HCT116 (cell line): ENCODE measurements around the gene PRR35. TPM values are rescaled to one million over a fixed set of nuclear protein-coding genes. Genes with fewer than 3 reads are reported as not detected.

ENCODE experiments used
- ATAC-seq: fragments of 200-7000 bp; cut with Tn5 transposase; 2 replicates; pipeline ENCODE4 v1.9.1; 2020; ENCODE audit warnings: mild to moderate bottlenecking, moderate library complexity
- BruUV-seq: library from RNA; stranded (reverse); fragments of 400-500 nt; replicated peaks from 2 replicates; lab custom pipeline; 2021; lab: Mats Ljungman, UMichigan
- CTCF ChIA-PET: fragments of 300-600 bp; sonication (Branson Sonifier 250); formaldehyde crosslinking; loops from one replicate; lab custom pipeline; 2021; ENCODE audit warnings: antibody characterized with exemption; lab: Charles Lee
- POLR2A ChIA-PET: fragments of 300-600, 350-600 bp; sonication (Branson Sonifier 250); formaldehyde crosslinking; loops from one replicate; lab custom pipeline; 2021; ENCODE audit warnings: antibody characterized with exemption; lab: Charles Lee
- RAD21 ChIA-PET, 2 experiments: fragments of 300-600 bp; sonication (Branson Sonifier 250); formaldehyde crosslinking; loops; one replicate each; lab custom pipeline; 2023; ENCODE audit warnings: low total read pairs in 2 of 2; ENCODE audit not compliant: uncharacterized antibody in 2 of 2, unreplicated experiment in 2 of 2, low non-redundant PET in 1 of 2; lab: Charles Lee
- DNase-seq: peaks from one replicate; pipeline ENCODE4 v3.0.0-alpha.2; 2010; ENCODE audit warnings: low read depth, low spot score
- H2AFZ ChIP-seq: fragments of 200-600 bp; shearing (Covaris generic), sonication (generic); 2 replicates; pipeline ENCODE4 v1.6.1; 2017; ENCODE audit warnings: low read depth, mixed run types, mixed read lengths, antibody characterized with exemption, low read length; ENCODE audit not compliant: poor library complexity, severe bottlenecking
- H3K27ac ChIP-seq: 2 replicates; pipeline ENCODE4 v1.5.1; 2012; ENCODE audit warnings: low read depth, low read length
- H3K27me3 ChIP-seq: fragments of 200-600 bp; sonication (generic); 2 replicates; pipeline ENCODE4 v1.6.1; 2016; ENCODE audit warnings: mixed run types, low read length, mixed read lengths; ENCODE audit not compliant: insufficient read depth
- H3K36me3 ChIP-seq, 2 experiments: fragments of 200-500 bp in 1 of 2; fragments of 200-600 bp in 1 of 2; sonication (Bioruptor generic) in 1 of 2; sonication (generic) in 1 of 2; 2 replicates each; pipeline versions ENCODE4 v1.5.1 to v1.6.1; 2014 to 2016; ENCODE audit warnings: low read length in 2 of 2, inconsistent platforms in 1 of 2, mixed read lengths in 1 of 2, mixed run types in 1 of 2; ENCODE audit not compliant: insufficient read depth in 2 of 2, control insufficient read depth in 1 of 2
- H3K4me1 ChIP-seq, 2 experiments: fragments of 200-600 bp in 1 of 2; sonication (generic) in 1 of 2; 2 replicates each; pipeline versions ENCODE4 v1.5.1 to v1.6.1; 2012 to 2017; ENCODE audit warnings: low read length in 2 of 2, inconsistent platforms in 1 of 2, mild to moderate bottlenecking in 1 of 2, mixed read lengths in 1 of 2, mixed run types in 1 of 2, moderate library complexity in 1 of 2; ENCODE audit not compliant: insufficient read depth in 2 of 2, control insufficient read depth in 1 of 2
- H3K4me2 ChIP-seq: fragments of 200-600 bp; sonication (generic); 2 replicates; pipeline ENCODE4 v1.6.1; 2017; ENCODE audit warnings: mixed run types, low read length, mixed read lengths
- H3K4me3 ChIP-seq, 2 experiments: fragments of 200-600 bp in 1 of 2; sonication (generic) in 1 of 2; replicated peaks in 1 of 2; 2 replicates each; pipeline ENCODE4 v1.5.1; 2011 to 2016; ENCODE audit warnings: low read length in 2 of 2, control low read depth in 1 of 2, low read depth in 1 of 2, mild to moderate bottlenecking in 1 of 2, mixed read lengths in 1 of 2, mixed run types in 1 of 2
- H3K79me2 ChIP-seq: fragments of 200-600 bp; sonication (generic); 2 replicates; pipeline ENCODE4 v1.6.1; 2017; ENCODE audit warnings: mild to moderate bottlenecking, mixed run types, low read length, moderate library complexity, mixed read lengths; ENCODE audit not compliant: insufficient read depth
- H3K9ac ChIP-seq: fragments of 200-600 bp; sonication (generic); 2 replicates; pipeline ENCODE4 v1.6.1; 2016; ENCODE audit warnings: low read length, mixed read lengths
- H3K9me2 ChIP-seq: fragments of 200-600 bp; sonication (generic), shearing (Covaris generic); 2 replicates; pipeline ENCODE4 v1.6.1; 2017; ENCODE audit warnings: mixed run types, mild to moderate bottlenecking, moderate library complexity; ENCODE audit not compliant: insufficient read depth
- H3K9me3 ChIP-seq, 2 experiments: fragments of 200-500 bp in 1 of 2; fragments of 200-600 bp in 1 of 2; sonication (Bioruptor generic) in 1 of 2; sonication (generic) in 1 of 2; 2 replicates each; pipeline ENCODE4 v1.6.1; 2014 to 2017; ENCODE audit warnings: low read length in 2 of 2, mixed read lengths in 2 of 2, inconsistent platforms in 1 of 2, low read depth in 1 of 2, mild to moderate bottlenecking in 1 of 2, mixed run types in 1 of 2, moderate library complexity in 1 of 2; ENCODE audit not compliant: control insufficient read depth in 1 of 2, insufficient read depth in 1 of 2
- H4K20me1 ChIP-seq: fragments of 200-600 bp; sonication (generic), shearing (Covaris generic); 2 replicates; pipeline ENCODE4 v1.6.1; 2017; ENCODE audit warnings: mixed run types, mild to moderate bottlenecking, moderate library complexity; ENCODE audit not compliant: insufficient read depth
- CEBPB ChIP-seq: IDR thresholded peaks from 2 replicates; pipeline ENCODE4 v1.6.1; 2012; ENCODE audit warnings: low read depth
- ELF1 ChIP-seq: IDR thresholded peaks from 2 replicates; pipeline ENCODE4 v1.6.1; 2012; ENCODE audit warnings: low read depth, borderline replicate concordance
- EZH2 ChIP-seq: fragments of 200-600 bp; sonication (generic); IDR thresholded peaks from 2 replicates; pipeline ENCODE4 v1.6.1; 2017; ENCODE audit warnings: antibody characterized with exemption, mixed run types
- EZH2phosphoT487 ChIP-seq: fragments of 200-600 bp; IDR thresholded peaks from 2 replicates; pipeline ENCODE4 v1.6.1; 2018; ENCODE audit warnings: antibody characterized with exemption, borderline replicate concordance
- FOSL1 ChIP-seq: IDR thresholded peaks from 2 replicates; pipeline ENCODE4 v1.6.1; 2012; ENCODE audit warnings: low read depth
- MAX ChIP-seq: IDR thresholded peaks from 2 replicates; pipeline ENCODE4 v1.6.1; 2012
- POLR2A ChIP-seq: IDR thresholded peaks from 2 replicates; pipeline ENCODE4 v1.7.0; 2011; ENCODE audit warnings: borderline replicate concordance; ENCODE audit not compliant: insufficient read depth, insufficient read length; ENCODE audit errors: extremely low read depth
- POLR2AphosphoS5 ChIP-seq: IDR thresholded peaks from 2 replicates; pipeline ENCODE4 v1.6.1; 2011; ENCODE audit warnings: mild to moderate bottlenecking, low read depth, low read length, moderate library complexity
- REST ChIP-seq: IDR thresholded peaks from 2 replicates; pipeline ENCODE4 v1.6.1; 2012; ENCODE audit warnings: low read depth
- SIN3A ChIP-seq: IDR thresholded peaks from 2 replicates; pipeline ENCODE4 v1.6.1; 2012; ENCODE audit warnings: low read depth
- SP1 ChIP-seq: IDR thresholded peaks from 2 replicates; pipeline ENCODE4 v1.6.1; 2012; ENCODE audit warnings: low read depth
- SRF ChIP-seq: IDR thresholded peaks from 2 replicates; pipeline ENCODE4 v1.6.1; 2012; ENCODE audit warnings: low read depth
- TCF7L2 ChIP-seq: IDR thresholded peaks from 2 replicates; pipeline ENCODE4 v1.7.0; 2011; ENCODE audit warnings: borderline replicate concordance, inconsistent platforms; ENCODE audit not compliant: insufficient read depth, insufficient read length; ENCODE audit errors: extremely low read depth
- YY1 ChIP-seq: IDR thresholded peaks from 2 replicates; pipeline ENCODE4 v1.6.1; 2011; ENCODE audit warnings: low read length, low read depth, moderate library complexity, mild to moderate bottlenecking; ENCODE audit not compliant: insufficient replicate concordance; ENCODE audit errors: extremely low read depth
- ZBTB33 ChIP-seq: IDR thresholded peaks from 2 replicates; pipeline ENCODE4 v1.6.1; 2011; ENCODE audit warnings: mild to moderate bottlenecking, low read length, moderate library complexity; ENCODE audit not compliant: insufficient replicate concordance; ENCODE audit errors: extremely low read depth
- ZFX ChIP-seq: fragments of 450-650 bp; IDR thresholded peaks from 2 replicates; pipeline ENCODE4 v1.6.1; 2017
- intact Hi-C: fragments of 100-400 bp; cut with micrococcal nuclease; formaldehyde crosslinking; loops from 2 replicates; pipeline ENCODE4 v1.10.0; 2022
- total RNA-seq: library from RNA; stranded (reverse); gene quantifications from one replicate; pipeline ENCODE4 v1.2.1, GENCODE V29; 2021; ENCODE audit not compliant: unreplicated experiment

PRR35 gene
- total RNA-seq, 1 experiment from 2014 or later: not detected

- Histone ChIP-seq H3K9me3 (no peaks in the 10 kb centered on the region), H3K4me2 (no peak overlapping the region), H3K4me3 (no peak overlapping the region), H4K20me1 (no peaks in the 10 kb centered on the region), H3K79me2 (peaks cover 4% of the 10 kb centered on the region; the same call in 1 of the 2 replicates), H3K27me3 (no peaks in the 10 kb centered on the region), H2AFZ (no peak overlapping the region), H3K9me2 (no peaks in the 10 kb centered on the region), H3K9ac (no peak overlapping the region), H3K27ac (no peak overlapping the region), H3K4me1 (no peaks in the 10 kb centered on the region), H3K36me3 (no peaks in the 10 kb centered on the region)
- POLR2A ChIA-PET: no interaction called here
- ATAC-seq (no peak), DNase-seq (no peak)
- TF ChIP-seq FOSL1 (no peak), POLR2A (no peak), EZH2phosphoT487 (no peak), EZH2 (no peak), ZFX (no peak), POLR2AphosphoS5 (no peak), ZBTB33 (no peak), MAX (no peak), ELF1 (no peak), SIN3A (no peak), SRF (no peak), CEBPB (no peak), YY1 (no peak), SP1 (no peak), TCF7L2 (no peak), REST (no peak)
- intact Hi-C loops: no loop called here
- RAD21 ChIA-PET: no interaction called here
- BruUV-seq: no TSS peak
- CTCF ChIA-PET: no interaction called here
Measured at GRCh38 chr16:548586-548985, 11.6 kb upstream of the PRR35 start.
